GM12891 (cell line): ENCODE results near the gene HTRA3.

Experiments used
- POLR2A ChIP-seq: IDR thresholded peaks from 2 replicates; pipeline ENCODE4 v1.6.1; 2011; ENCODE audit warnings: low read depth, low read length, control low read depth
- TAF1 ChIP-seq: IDR thresholded peaks from 2 replicates; pipeline ENCODE4 v1.6.1; 2011; ENCODE audit warnings: low read depth, low read length, control low read depth

DNA sequence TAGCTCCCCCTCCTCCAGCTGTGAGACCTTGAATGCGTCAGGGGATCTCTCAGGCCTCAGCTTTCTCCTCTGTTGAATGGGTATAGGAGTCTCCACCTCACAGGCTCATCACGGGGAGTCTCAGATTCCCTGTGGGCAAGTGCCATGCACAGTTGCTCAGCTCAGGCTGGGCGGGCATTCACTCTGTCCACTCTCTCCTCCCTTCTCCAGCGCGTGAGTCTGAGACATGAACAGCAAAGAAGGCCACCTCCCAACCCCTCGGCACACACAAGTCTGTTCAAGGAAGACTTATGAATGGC, 60.0 kb downstream of the HTRA3 start:
- TF ChIP-seq POLR2A (no peak), TAF1 (no peak)
